Measurements from ENCODE around the gene RPS6KA2. TPM values are rescaled to one million over a fixed set of nuclear protein-coding genes. Genes with fewer than 3 reads are reported as not detected.

Gene RPS6KA2
- total and polyA plus RNA-seq, 3 donors from 2014 or later: 18.4 to 21.7 (median 19.8) TPM

GRCh38 chr6:166408936-166409755 is 217.9 kb downstream of the RPS6KA2 start:
- TF ChIP-seq POLR2A (IDR thresholded peaks at IDR 0.05) (no peak), CTCF (IDR thresholded peaks at IDR 0.05) (no peak)
- Histone ChIP-seq H3K4me1 (no peaks in the 10 kb centered on the region), H3K9me3 (no peaks in the 10 kb centered on the region), H3K4me3 (no peak overlapping the region), H3K27me3 (no peaks in the 10 kb centered on the region), H3K36me3 (ENCODE audit: low read depth, missing control alignments) (no peaks in the 10 kb centered on the region), H3K27ac (no peak overlapping the region)
- no peak for DNase-seq
- WGBS, 2 donors: 81 to 85% methylated on average over 20 to 22 of the region's 22 CpGs
- intact Hi-C loops (cut with DNase I; ENCODE audit: low total_unique reads): no loop called here

DNA sequence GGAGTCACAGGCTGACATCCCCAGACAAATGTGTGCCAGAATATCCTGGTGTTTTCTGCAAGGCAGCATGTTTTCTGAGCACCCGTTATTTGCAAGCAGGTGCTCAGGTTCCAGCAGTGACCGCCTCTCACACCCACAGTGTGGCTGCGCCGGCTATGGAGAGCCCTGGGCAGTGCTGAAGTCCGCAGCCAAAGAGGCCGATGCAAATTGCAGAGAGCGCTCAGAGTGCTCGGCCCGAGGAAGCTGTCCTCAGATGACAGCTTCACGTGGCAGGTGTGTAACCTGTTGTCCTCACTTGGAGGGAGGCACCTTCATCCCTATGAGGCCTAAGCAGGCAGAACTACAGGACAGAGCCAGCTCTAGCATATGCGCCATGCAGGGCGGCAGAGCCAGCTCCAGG is 220.9 kb downstream of the RPS6KA2 start:
- no peaks in the 10 kb centered on the region for H3K4me1 ChIP-seq
- TF ChIP-seq CTCF (IDR thresholded peaks at IDR 0.05): no peak
- no peak for TF ChIP-seq POLR2A (IDR thresholded peaks at IDR 0.05)
- no peaks in the 10 kb centered on the region for H3K9me3 ChIP-seq
- H3K36me3 ChIP-seq (ENCODE audit: low read depth, missing control alignments): no peaks in the 10 kb centered on the region
- no peaks in the 10 kb centered on the region for H3K27me3 ChIP-seq
- no peak overlapping the region for H3K27ac ChIP-seq
- 97% methylated on average over 12 of the region's 12 CpGs; no CpG with 5 or more reads in 1 of the 2 donors for WGBS, 2 donors
- DNase-seq: no peak
- intact Hi-C loops (cut with DNase I; ENCODE audit: low total_unique reads): no loop called here
- H3K4me3 ChIP-seq: no peak overlapping the region

GRCh38 chr6:166405386-166405785 is 221.7 kb downstream of the RPS6KA2 start:
- no peaks in the 10 kb centered on the region for H3K36me3 ChIP-seq (ENCODE audit: low read depth, missing control alignments)
- no peak overlapping the region for H3K27ac ChIP-seq
- no peaks in the 10 kb centered on the region for H3K27me3 ChIP-seq
- intact Hi-C loops (cut with DNase I; ENCODE audit: low total_unique reads): no loop called here
- no peak overlapping the region for H3K4me3 ChIP-seq
- H3K9me3 ChIP-seq: no peaks in the 10 kb centered on the region
- DNase-seq: no peak
- TF ChIP-seq POLR2A (IDR thresholded peaks at IDR 0.05): no peak
- no peak for TF ChIP-seq CTCF (IDR thresholded peaks at IDR 0.05)
- 54 to 67% methylated on average over 5 to 7 of the region's 7 CpGs for WGBS, 2 donors
- H3K4me1 ChIP-seq: no peaks in the 10 kb centered on the region

DNA sequence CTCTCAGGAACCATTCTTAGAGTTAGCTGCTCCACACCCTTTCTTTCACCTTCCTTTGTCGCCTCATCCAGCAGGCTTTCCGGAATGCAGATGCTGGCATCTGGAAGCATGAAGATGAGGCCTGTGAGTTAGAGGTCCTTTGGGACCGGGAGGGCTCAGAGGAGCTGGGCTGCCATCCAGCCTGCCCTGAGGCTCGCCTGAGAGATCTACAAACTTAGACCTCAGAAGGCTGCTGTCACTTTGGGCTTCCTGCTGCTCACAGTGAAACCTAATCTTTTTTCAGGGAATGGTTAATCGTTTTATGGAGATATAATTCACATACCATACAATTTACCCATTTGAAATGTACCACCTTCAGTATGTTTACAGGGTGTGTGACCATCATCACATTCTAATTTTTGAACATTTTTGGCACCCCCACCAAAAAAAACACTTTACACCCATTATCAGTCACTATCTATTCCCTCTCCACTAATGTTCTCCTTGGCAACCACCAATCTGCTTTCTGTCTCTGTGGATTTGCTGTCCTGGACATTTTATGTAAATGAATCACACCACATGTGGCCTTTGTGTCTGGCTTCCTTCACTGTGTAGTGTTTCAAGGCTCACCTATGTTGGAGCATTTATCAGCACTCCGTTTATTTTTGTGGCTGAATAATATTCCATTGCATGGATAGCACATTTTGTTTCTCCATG is 224.3 kb downstream of the RPS6KA2 start:
- WGBS, 2 donors: 60 to 62% methylated on average over 6 of the region's 6 CpGs
- H3K4me3 ChIP-seq: no peak overlapping the region
- H3K4me1 ChIP-seq: no peaks in the 10 kb centered on the region
- no peaks in the 10 kb centered on the region for H3K27me3 ChIP-seq
- H3K27ac ChIP-seq: no peak overlapping the region
- H3K36me3 ChIP-seq (ENCODE audit: low read depth, missing control alignments): no peaks in the 10 kb centered on the region
- DNase-seq: no peak
- no peak for TF ChIP-seq CTCF (IDR thresholded peaks at IDR 0.05)
- no peak for TF ChIP-seq POLR2A (IDR thresholded peaks at IDR 0.05)
- intact Hi-C loops (cut with DNase I; ENCODE audit: low total_unique reads): no loop called here
- no peaks in the 10 kb centered on the region for H3K9me3 ChIP-seq

Measured in testis (tissue), 3 donors.